Sigmoid colon (tissue), 4 donors: ENCODE measurements around the gene ZNF486.
"Not testable (repeated sequence)": the region's sequence is repeated elsewhere in the genome, so short reads cannot be mapped to it uniquely, and the experiment has no call there.

Source experiments
- CTCF ChIP-seq, 4 experiments: fragments of 450-650 bp in 3 of 4; fragments of 200-600 bp in 1 of 4; IDR thresholded peaks; one replicate each; pipeline ENCODE4 v1.5.1; 2016 to 2019; ENCODE audit warnings: antibody characterized with exemption in 4 of 4, mild to moderate bottlenecking in 3 of 4, moderate library complexity in 2 of 4
- EP300 ChIP-seq, 4 donors: sonication (generic); formaldehyde crosslinking; IDR thresholded peaks; one replicate each; pipeline ENCODE4 v1.6.1; 2017; ENCODE audit warnings: antibody characterized with exemption in 4 of 4
- POLR2A ChIP-seq, 2 donors: fragments of 450-650 bp; IDR thresholded peaks; one replicate each; pipeline ENCODE4 v1.6.1; 2016; ENCODE audit warnings: antibody characterized with exemption in 2 of 2, mild to moderate bottlenecking in 2 of 2, moderate library complexity in 2 of 2
- POLR2AphosphoS5 ChIP-seq, 4 donors: sonication (generic); formaldehyde crosslinking; IDR thresholded peaks; one replicate each; pipeline ENCODE4 v1.6.1; 2017; ENCODE audit warnings: antibody characterized with exemption in 4 of 4

GRCh38 chr19:20137714-20138113 is 29.3 kb upstream of the ZNF486 start:
- not testable (repeated sequence) for TF ChIP-seq CTCF, POLR2A, POLR2AphosphoS5, EP300 (IDR thresholded peaks at IDR 0.05)
